HepG2 (cell line): Measurements from ENCODE around the gene LHX3. TPM values are rescaled to one million over a fixed set of nuclear protein-coding genes. Genes with fewer than 3 reads are reported as not detected.
A peak's percentile ranks its signal among the peaks of the same experiment; 100 is the strongest.

Experiments
- ATAC-seq: fragments of 200-7000 bp; cut with Tn5 transposase; 3 replicates; pipeline ENCODE4 v1.9.1; 2020; ENCODE audit warnings: mild to moderate bottlenecking, moderate library complexity
- BruUV-seq: library from RNA; stranded (reverse); fragments of 400-500 nt; replicated peaks from 2 replicates; lab custom pipeline; 2021; lab: Mats Ljungman, UMichigan
- CTCF ChIA-PET: fragments of 300-600 bp; formaldehyde crosslinking; extraction: SDS; loops from one replicate; lab custom pipeline; 2021; ENCODE audit warnings: low total read pairs, inconsistent platforms, low intra/inter-chr PET ratio; lab: Yijun Ruan, JAX
- POLR2A ChIA-PET: fragments of 350-600 bp; sonication (Branson Sonifier 250); formaldehyde crosslinking; loops from one replicate; lab custom pipeline; 2020; ENCODE audit warnings: antibody characterized with exemption, inconsistent platforms; lab: Yijun Ruan, JAX
- DNase-seq: peaks from one replicate; pipeline ENCODE4 v3.0.0-alpha.2; 2015; ENCODE audit warnings: low spot score
- FAIRE-seq: peaks from 3 replicates; lab custom pipeline; 2011; peaks lifted over from hg19 to GRCh38; lab: Jason Lieb, UNC
- H2AFZ ChIP-seq: one replicate; pipeline ENCODE4 v1.6.1; 2011; ENCODE audit warnings: low read length, inconsistent platforms
- H3K27ac ChIP-seq: fragments of 300-600 bp; 3 replicates; pipeline ENCODE4 v1.8.0; 2011; ENCODE audit warnings: mixed run types, mild to moderate bottlenecking, mixed read lengths, low read length, inconsistent platforms; ENCODE audit not compliant: insufficient read depth; ENCODE audit errors: extremely low read length
- H3K27me3 ChIP-seq, 2 experiments: fragments of 200-600 bp in 1 of 2; 2 replicates in 1 of 2; 3 replicates in 1 of 2; pipeline versions ENCODE4 v1.6.0 to v1.8.0; 2011; ENCODE audit warnings: low read length in 2 of 2, mild to moderate bottlenecking in 2 of 2, moderate library complexity in 2 of 2, inconsistent platforms in 1 of 2; ENCODE audit not compliant: insufficient read depth in 2 of 2, control insufficient read depth in 1 of 2
- H3K36me3 ChIP-seq, 2 experiments: fragments of 200-600 bp in 1 of 2; replicated peaks in 1 of 2; 2 replicates in 1 of 2; 3 replicates in 1 of 2; pipeline versions ENCODE4 v1.5.1 to v1.8.0; 2011; ENCODE audit warnings: low read length in 2 of 2, inconsistent platforms in 1 of 2; ENCODE audit not compliant: insufficient read depth in 2 of 2, control insufficient read depth in 1 of 2
- H3K4me1 ChIP-seq: 2 replicates; pipeline ENCODE4 v1.5.1; 2012; ENCODE audit warnings: low read length, inconsistent platforms; ENCODE audit not compliant: insufficient read depth
- H3K4me2 ChIP-seq: 2 replicates; pipeline ENCODE4 v1.6.0; 2011; ENCODE audit warnings: low read depth, low read length, inconsistent platforms
- H3K4me3 ChIP-seq, 3 experiments: fragments of 200-600 bp in 1 of 3; sonication (generic), shearing (Covaris generic) in 1 of 3; replicated peaks in 1 of 3; 2 replicates each; pipeline ENCODE4 v1.5.1; 2011 to 2016; ENCODE audit warnings: low read length in 3 of 3, inconsistent platforms in 2 of 3, low read depth in 2 of 3, mild to moderate bottlenecking in 2 of 3, control low read depth in 1 of 3, mixed read lengths in 1 of 3; ENCODE audit not compliant: insufficient read depth in 1 of 3
- H3K79me2 ChIP-seq: one replicate; pipeline ENCODE4 v1.6.1; 2011; ENCODE audit warnings: low read length, inconsistent platforms; ENCODE audit not compliant: insufficient read depth
- H3K9ac ChIP-seq: 2 replicates; pipeline ENCODE4 v1.6.0; 2011; ENCODE audit warnings: mild to moderate bottlenecking, low read depth, low read length, inconsistent platforms; ENCODE audit not compliant: insufficient read depth
- H3K9me3 ChIP-seq: 2 replicates; pipeline ENCODE4 v1.5.1; 2012; ENCODE audit warnings: mild to moderate bottlenecking, low read length
- H4K20me1 ChIP-seq: 2 replicates; pipeline ENCODE4 v1.6.0; 2011; ENCODE audit warnings: inconsistent platforms, mild to moderate bottlenecking, low read length, moderate library complexity; ENCODE audit not compliant: insufficient read depth
- ARID5B ChIP-seq: IDR thresholded peaks from 2 replicates; pipeline ENCODE4 v1.4.0; 2020; ENCODE audit warnings: mild to moderate bottlenecking, missing genetic modification reagents
- EZH2 ChIP-seq: conservative IDR thresholded peaks from 2 replicates; pipeline ENCODE4 v1.6.1; 2012; ENCODE audit warnings: mild to moderate bottlenecking, low read depth, low read length, moderate library complexity
- NFE2 ChIP-seq: sonication (generic); formaldehyde crosslinking; IDR thresholded peaks from 2 replicates; pipeline ENCODE4 v1.4.0; 2020; ENCODE audit warnings: missing genetic modification reagents
- SRSF4 ChIP-seq: fragments of 200-400 bp; formaldehyde crosslinking; IDR thresholded peaks from one replicate; pipeline ENCODE4 v1.6.1; 2018; ENCODE audit warnings: mild to moderate bottlenecking, low read depth, low read length, moderate library complexity; ENCODE audit not compliant: poor library complexity, severe bottlenecking
- TBP ChIP-seq: sonication (generic); formaldehyde crosslinking; IDR thresholded peaks from 2 replicates; pipeline ENCODE4 v1.5.0; 2020; ENCODE audit warnings: missing genetic modification reagents
- TFDP2 ChIP-seq: sonication (generic); formaldehyde crosslinking; IDR thresholded peaks from 2 replicates; pipeline ENCODE4 v1.4.0; 2020; ENCODE audit warnings: missing genetic modification reagents
- ZNF556 ChIP-seq: sonication (generic); formaldehyde crosslinking; IDR thresholded peaks from 2 replicates; pipeline ENCODE4 v1.4.0; 2020; ENCODE audit warnings: mild to moderate bottlenecking, missing genetic modification reagents, borderline replicate concordance
- ZNF790 ChIP-seq: sonication (generic); formaldehyde crosslinking; IDR thresholded peaks from 2 replicates; pipeline ENCODE4 v1.8.0; 2022; ENCODE audit warnings: missing genetic modification reagents, mild to moderate bottlenecking, borderline replicate concordance
- WGBS: methylation state at CpG from one replicate; pipeline ENCODE4 v1.1.6; 2017; ENCODE audit warnings: low lambda C conversion rate; 5-methylcytosine and 5-hydroxymethylcytosine counted together
- in situ Hi-C: cut with HindIII; loops from 2 replicates; pipeline ENCODE4 v1.10.0; 2017; ENCODE audit warnings: low pct_unique_long_range_greater_than_20kb; ENCODE audit not compliant: extremely low pct_ligation_motif_present
- intact Hi-C: fragments of 100-400 bp; cut with micrococcal nuclease; formaldehyde crosslinking; loops from one replicate; pipeline ENCODE4 v1.10.0; 2022; ENCODE audit not compliant: unreplicated experiment
- polyA plus RNA-seq, 8 experiments: library from polyadenylated mRNA; depleted of rRNA in 3 of 8; stranded (reverse) in 7 of 8; unstranded in 1 of 8; fragments of >200 nt; fragmentation: Illumina TruSeq in 4 of 8; extraction: Trizol in 4 of 8; gene quantifications; 2 replicates each; pipeline versions ENCODE4 v1.2.1 to v1.2.3, GENCODE V29; 2011 to 2016; ENCODE audit warnings: low read depth in 4 of 8, missing spikeins in 1 of 8, mixed read lengths in 1 of 8; ENCODE audit not compliant: insufficient read depth in 1 of 8
- total RNA-seq, 5 experiments: library from RNA; depleted of rRNA; stranded (reverse); fragments of >200 nt; fragmentation: Illumina TruSeq; extraction: Trizol; gene quantifications; 2 replicates each; pipeline ENCODE4 v1.2.3, GENCODE V29; 2016; ENCODE audit warnings: low read depth in 1 of 5

The LHX3 gene
- total and polyA plus RNA-seq, 2 of the 13 experiments (the other 11 are each of a cell fraction or from before 2014, with no cell fraction given), result not detected

GRCh38 chr9:136198605-136199083, 6.3 kb downstream of the LHX3 start (continued):
- no peak for TF ChIP-seq ARID5B
- TF ChIP-seq ZNF790 (CRISPR knock-in tag), result no peak
- TF ChIP-seq TBP (CRISPR knock-in tag), result no peak
- no peak for TF ChIP-seq TFDP2 (CRISPR knock-in tag)
- no peak for TF ChIP-seq ZNF556
- no peak for TF ChIP-seq NFE2

- Histone ChIP-seq H3K9ac (no peak overlapping the region), H3K79me2 (no peaks in the 10 kb centered on the region), H4K20me1 (peaks cover 10% of the 10 kb centered on the region; the same call in 1 of the 2 replicates), H3K36me3 (no peaks in the 10 kb centered on the region), H2AFZ (no peak overlapping the region), H3K27ac (no peak overlapping the region), H3K4me2 (no peak overlapping the region), H3K4me1 (no peaks in the 10 kb centered on the region), H3K27me3 (peaks cover 13 to 67% of the 10 kb centered on the region in 2 experiments; a peak in 4 of 5 replicates), H3K4me3 (no peak overlapping the region), H3K9me3 (no peaks in the 10 kb centered on the region)
- FAIRE-seq (no peak), DNase-seq (no peak), ATAC-seq (no peak; the same call in 2 of the 3 replicates)
- ChIA-PET POLR2A (no interaction called here), CTCF (no interaction called here)
- TF ChIP-seq SRSF4 (no peak), EZH2 (0 out of 2 replicates have a peak, but pooled peaks have one; percentile 52)
- BruUV-seq, result no TSS peak
- in situ Hi-C loops, result no loop called here
- intact Hi-C loops, result no loop called here
- WGBS, result 15% methylated on average over 9 of the region's 18 CpGs
Measured at GRCh38 chr9:136197930-136198604, 6.9 kb downstream of the LHX3 start.
